ENCODE results near the gene FGF18.

- TF ChIP-seq CTCF (IDR thresholded peaks at IDR 0.05; ENCODE audit: insufficient read depth, low read length, poor library complexity, severe bottlenecking) (no peak), EZH2phosphoT487 (conservative IDR thresholded peaks at IDR 0.05; ENCODE audit: low read length) (no peak)
Observed at GRCh38 chr5:171388816-171389168, 30.7 kb upstream of the FGF18 start.

All from SU-DHL-6 (cell line).